Esophagus mucosa (tissue), 1 donor: ENCODE data around the gene LRBA. TPM values are rescaled to one million over a fixed set of nuclear protein-coding genes. Genes with fewer than 3 reads are reported as not detected.

Source experiments
- ATAC-seq: fragments of 200-7000 bp; cut with Tn5 transposase; one replicate; pipeline ENCODE4 v1.9.1; 2020
- total RNA-seq: library from RNA; stranded (reverse); gene quantifications from one replicate; pipeline ENCODE4 v1.2.4, GENCODE V29; 2023
- donor health status: DM: yes; HTN: yes; CAD: no.

LRBA gene
- total RNA-seq, 1 donor from 2014 or later: 41.1 TPM

DNA sequence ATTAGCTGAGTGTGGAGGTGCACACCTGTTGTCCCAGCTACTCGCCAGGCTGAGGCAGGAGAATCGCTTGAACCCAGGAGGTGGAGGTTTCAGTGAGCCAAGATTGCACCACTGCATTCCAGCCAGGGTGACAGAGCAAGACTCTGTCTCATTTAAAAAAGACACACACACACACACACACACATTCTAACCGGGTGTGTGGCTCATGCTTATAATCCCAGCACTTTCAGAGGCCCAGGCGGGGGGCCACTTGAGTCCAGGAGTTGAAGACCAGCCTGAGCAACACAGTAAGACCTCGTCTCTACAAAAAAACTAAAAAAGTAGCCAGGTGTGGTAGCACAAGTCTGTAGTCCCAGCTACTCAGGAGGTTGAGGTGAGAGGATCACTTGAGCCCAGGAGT is 152.3 kb downstream of the LRBA start:
- peak; percentile 39 for ATAC-seq

GRCh38 chr4:150859453-150859852 is 155.6 kb downstream of the LRBA start:
- no peak for ATAC-seq

GRCh38 chr4:150855981-150856510 is 159.0 kb downstream of the LRBA start:
- no peak for ATAC-seq

- ATAC-seq: no peak
These were observed 160.5 kb downstream of the LRBA start for GRCh38 chr4:150854600-150854999.

- no peak for ATAC-seq
These were observed 161.2 kb downstream of the LRBA start for GRCh38 chr4:150853882-150854281.

DNA sequence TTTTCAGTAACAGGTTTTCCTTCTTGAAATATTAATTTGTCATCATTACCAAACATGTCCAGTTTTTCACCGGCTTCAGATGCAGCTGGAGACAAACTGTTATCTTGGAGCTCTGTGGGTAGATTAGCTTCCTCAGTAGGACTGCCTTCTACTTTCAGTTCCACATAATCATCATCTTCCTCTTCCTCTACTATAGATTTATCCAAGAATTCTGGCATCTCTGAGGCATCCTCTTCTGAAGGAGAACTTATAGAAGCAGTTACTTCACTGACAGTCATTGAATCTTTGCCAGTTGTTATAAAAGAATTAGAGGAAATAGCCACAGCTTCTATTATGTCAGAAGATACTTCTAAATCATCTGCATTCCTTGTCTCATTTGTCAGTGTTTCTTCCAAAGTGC is 162.9 kb downstream of the LRBA start:
- no peak for ATAC-seq

DNA sequence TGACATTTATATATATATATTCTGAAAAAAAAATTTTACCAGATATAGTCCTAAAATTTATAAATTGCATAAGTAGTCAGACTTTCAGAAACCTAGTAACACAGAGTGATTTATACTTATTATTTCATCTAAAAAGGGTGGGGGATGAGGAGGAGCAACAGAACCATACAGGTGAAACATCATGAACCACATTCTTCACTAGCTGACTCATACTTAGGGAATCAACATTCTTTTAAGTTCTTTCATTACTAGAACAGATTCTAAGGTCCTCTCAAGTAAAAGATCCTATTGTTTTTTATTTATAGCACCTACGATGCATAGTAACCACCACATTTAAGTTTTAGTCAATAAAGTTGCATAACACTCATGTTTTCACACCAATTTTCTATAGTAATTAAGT is 166.1 kb downstream of the LRBA start:
- peak; percentile 62 for ATAC-seq

DNA sequence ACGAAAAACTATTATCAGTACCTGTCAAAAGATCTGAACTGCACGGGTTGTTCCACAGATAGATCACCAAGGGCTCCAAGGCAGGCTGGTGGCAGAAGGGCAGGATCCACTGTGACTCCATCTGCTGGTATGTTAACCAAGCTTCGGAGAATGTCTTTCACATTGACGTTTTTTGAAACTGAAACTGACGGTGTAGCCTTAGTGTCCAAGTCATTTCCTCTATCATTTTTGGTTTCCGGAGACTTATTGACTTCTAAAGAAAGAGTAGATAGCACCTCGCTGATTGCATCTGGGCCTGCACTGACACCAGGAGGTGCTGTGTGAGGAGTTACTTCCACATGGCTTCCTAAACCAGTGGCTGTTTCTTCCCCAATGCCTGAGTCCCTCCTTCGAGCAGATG is 186.9 kb downstream of the LRBA start:
- no peak for ATAC-seq

- ATAC-seq: no peak
These were observed 187.9 kb downstream of the LRBA start for GRCh38 chr4:150827226-150827625.

GRCh38 chr4:150826306-150826705 is 188.8 kb downstream of the LRBA start:
- no peak for ATAC-seq

DNA sequence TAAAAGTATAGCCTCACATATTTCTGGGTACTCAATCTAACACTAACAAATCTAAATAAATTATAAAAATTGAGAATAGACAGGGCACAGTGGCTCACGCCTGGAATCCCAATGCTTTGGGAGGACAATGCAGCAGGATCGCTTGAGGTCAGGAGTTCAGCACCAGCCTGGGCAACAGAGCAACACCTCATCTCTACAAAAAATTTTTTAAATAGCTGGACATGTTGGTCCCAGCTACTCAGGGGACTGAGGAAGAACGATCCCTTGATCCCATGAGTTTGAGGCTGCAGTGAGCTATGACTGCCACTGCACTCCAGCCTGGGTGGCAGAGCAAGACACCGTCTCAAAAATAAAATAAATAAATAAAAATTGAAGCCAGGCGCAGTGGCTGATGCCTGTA is 192.7 kb downstream of the LRBA start:
- ATAC-seq: no peak

- no peak for ATAC-seq
These were observed 193.4 kb downstream of the LRBA start for GRCh38 chr4:150821641-150822040.

- no peak for ATAC-seq
These were observed 194.7 kb downstream of the LRBA start for GRCh38 chr4:150820409-150820808.

DNA sequence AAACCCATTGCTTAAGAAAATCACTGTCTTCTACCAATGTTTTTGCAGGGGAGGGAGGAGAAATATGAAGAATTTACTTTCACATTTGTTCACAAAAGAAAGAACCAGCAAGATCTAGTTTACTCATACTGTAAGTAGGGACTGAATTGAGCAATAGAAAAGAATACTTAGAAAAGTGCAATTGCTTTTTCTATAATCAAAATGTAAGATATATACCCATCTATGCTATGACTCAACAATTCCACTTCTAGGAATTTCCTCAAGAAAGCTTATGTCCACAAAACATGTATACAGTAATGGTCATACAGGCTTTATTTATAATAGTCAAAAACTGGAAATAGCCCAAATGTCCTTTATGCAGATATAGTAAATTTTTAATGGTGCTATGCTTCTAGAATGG is 196.4 kb downstream of the LRBA start:
- ATAC-seq: no peak

DNA sequence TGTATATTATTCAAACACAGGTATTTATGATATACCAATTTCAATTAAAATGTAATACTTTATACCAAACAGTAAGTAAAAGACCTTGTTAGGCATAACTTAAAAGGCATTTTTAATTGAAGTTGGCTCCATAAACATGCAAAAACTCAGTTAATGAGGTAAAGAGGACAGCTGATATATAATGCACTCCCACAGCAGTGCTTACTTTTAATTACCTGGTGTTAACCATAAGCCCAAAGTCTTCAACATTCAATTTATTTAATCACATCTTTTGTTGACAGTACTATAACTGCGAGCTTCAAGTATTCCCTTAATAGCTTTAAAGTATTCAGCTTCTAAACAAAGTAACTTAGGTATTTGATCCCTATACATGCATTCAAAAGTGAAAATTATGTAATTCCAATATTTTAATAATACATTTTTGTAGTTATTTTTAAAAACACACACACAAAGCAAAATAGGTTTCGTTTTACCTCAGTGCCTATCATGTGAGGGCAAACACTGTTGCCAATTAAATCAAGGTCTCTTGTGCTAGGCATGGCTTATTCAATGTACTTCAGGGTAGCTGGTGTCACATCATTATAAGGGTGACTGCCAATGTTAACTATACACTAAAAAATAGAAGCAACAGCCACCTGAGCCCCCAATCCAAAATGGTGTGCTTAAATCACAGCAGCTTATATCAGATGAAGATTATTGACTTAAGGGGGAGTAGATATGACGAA is 197.1 kb downstream of the LRBA start:
- no peak for ATAC-seq

DNA sequence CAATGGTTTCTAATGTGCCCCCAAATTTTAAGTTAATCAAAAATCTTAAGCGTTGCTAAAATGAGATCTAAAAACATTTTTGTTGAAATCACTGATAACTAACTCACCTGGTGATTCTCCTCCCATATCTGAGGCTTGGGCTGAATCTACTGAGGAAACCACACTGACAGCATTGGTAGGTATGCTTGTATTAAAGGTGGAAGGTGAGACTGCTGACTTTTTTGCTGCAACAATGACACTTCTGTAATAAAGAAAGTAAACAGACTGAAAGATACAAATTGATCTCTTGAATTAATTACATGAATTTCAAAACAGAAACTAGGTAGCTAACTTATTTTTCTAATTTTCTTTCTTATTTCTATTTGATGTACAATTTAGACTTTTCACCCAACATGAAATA is 198.1 kb downstream of the LRBA start:
- no peak for ATAC-seq

DNA sequence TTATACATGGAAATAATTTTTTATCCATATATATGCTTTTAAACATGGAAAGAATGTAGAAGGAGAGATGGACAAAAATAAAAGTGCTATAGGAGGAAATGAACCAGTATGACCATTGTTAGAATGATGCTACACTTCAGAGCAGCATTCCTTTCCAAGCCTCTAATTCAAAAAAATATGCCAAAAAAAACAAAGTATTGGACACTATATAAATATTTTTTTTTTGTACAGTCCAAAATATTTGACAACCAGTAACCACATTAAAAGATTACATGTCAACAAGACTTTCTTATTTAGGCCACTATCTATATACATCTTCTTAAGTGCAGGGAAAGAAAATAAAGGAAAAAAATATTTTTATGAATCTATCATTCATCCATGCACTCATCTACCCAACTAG is 198.6 kb downstream of the LRBA start:
- ATAC-seq: no peak

- ATAC-seq: no peak
These were observed 200.2 kb downstream of the LRBA start for GRCh38 chr4:150814873-150815272.

GRCh38 chr4:150805183-150806025 is 209.7 kb downstream of the LRBA start:
- ATAC-seq: no peak

DNA sequence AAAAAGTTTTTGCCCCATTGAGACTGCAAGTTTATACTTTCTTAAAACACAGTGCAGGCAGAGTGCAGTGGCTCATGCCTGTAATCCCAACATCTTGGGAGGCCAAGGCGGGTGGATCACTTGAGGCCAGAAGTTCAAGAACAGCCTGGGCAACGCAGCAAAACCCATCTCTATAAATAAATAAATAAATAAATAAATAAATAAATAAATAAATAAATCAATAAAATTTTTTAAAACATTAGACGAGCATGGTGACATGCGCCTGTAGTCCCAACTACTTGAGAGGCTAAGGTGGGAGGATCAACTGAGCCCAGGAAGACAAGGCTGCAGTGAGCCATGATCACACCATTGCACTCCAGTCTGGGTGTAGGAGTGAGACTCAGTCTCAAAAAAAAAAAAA is 213.3 kb downstream of the LRBA start:
- ATAC-seq: no peak

GRCh38 chr4:150799207-150799606 is 215.9 kb downstream of the LRBA start:
- ATAC-seq: no peak

- ATAC-seq: no peak
These were observed 220.4 kb downstream of the LRBA start for GRCh38 chr4:150794706-150795105.

DNA sequence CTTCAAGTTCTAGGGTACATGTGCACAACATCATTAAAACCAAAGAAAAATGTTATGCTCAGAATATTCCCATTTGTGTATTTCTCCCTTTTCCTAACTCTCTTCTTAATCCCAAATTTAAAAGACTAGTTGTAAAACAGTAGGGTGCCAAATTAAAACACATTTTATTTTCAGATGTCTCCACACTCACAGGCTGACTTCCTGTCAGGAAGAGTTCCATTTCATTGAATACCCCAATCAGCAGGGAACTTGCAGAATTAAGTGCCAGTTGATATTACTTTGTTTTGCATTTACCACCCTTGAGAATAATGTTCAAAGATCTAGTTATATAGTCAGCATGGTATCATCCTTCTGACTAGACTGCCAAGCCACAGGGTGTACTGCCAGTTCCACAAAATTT is 225.2 kb downstream of the LRBA start:
- ATAC-seq: no peak

DNA sequence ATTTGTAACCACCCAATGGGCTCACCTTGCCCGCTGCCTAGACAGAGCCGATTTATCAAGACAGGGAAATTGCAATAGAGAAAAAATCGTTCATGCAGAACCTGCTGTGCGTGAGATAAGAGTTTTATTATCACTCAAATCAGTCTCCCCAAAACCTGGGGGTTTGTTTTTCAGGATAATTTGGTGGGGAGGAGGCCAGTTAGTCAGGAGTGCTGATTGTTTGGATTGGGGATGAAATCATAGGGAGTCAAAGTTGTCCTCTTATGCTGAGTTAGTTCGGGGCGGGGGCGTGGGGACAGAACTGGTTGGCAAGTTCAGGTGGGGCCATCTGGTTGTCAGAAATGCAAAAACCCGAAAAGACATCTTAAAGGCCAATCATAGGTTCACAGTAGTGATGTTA is 230.1 kb downstream of the LRBA start:
- ATAC-seq: no peak
